GM18502 (cell line): ENCODE data around the gene PNCK.
"Not testable (repeated sequence)": the region's sequence is repeated elsewhere in the genome, so short reads cannot be mapped to it uniquely, and the experiment has no call there.

Experiments
- ATAC-seq: cut with Tn5 transposase; IDR thresholded peaks from one replicate; pipeline ENCODE4 v1.9.1; 2021; ENCODE audit warnings: mild to moderate bottlenecking; ENCODE audit not compliant: unreplicated experiment, poor library complexity

Gene PNCK

DNA sequence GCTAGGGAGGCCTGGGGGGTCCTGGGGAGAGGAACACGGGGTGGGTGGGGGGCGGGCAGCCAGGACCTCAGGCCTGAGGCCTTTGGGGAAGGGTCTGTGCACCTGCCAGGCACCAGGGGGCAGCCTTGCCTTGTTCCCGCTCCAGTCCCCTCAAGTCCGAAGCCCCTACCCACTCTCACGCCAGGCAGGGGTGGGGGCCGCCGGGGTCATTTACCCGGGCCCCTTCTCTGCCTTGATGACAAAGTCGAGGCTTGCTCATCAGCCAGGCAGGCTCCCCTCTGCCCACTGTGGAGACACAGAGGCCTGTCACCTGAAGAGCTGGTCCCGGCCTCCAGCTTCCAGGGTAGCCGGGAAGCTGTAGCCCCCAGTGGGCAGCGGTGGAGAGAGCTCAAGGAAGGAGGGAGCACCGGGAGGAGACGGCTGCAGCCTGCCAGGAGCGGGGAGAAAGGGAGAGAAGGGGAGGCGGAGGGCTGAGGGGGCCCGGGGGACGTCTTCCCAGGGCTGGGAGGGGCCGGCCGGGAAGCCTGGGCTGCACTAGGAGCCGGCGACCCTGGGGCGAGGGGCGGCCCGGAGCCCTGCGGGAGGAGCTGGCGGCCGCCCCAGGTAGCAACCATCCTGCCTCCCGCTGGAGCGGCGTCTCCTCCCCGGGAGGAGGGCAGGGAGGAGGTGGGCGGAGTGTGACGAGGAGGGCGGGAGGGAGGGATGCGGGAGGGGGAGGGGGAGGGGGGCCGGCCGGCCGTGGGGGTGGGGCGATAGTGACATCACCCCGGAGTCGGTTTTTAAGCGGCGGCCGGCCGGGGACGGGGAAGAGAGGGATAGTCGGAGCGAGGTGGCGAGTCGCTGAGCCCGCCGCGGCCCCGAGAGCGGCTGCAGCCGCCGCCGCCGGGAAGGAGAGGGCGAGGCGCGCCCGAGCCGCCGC, 13.8 kb upstream of the PNCK start, which contains the start of gene SLC6A8:
Gene SLC6A8, plus strand, starts transcription at position 806 of the 919 bp plus-strand sequence. CDS start 649 bp downstream, outside the sequence.
- no peak for ATAC-seq

- no peak for ATAC-seq
These were observed 13.1 kb upstream of the PNCK start for GRCh38 chrX:153686711-153687110.

DNA sequence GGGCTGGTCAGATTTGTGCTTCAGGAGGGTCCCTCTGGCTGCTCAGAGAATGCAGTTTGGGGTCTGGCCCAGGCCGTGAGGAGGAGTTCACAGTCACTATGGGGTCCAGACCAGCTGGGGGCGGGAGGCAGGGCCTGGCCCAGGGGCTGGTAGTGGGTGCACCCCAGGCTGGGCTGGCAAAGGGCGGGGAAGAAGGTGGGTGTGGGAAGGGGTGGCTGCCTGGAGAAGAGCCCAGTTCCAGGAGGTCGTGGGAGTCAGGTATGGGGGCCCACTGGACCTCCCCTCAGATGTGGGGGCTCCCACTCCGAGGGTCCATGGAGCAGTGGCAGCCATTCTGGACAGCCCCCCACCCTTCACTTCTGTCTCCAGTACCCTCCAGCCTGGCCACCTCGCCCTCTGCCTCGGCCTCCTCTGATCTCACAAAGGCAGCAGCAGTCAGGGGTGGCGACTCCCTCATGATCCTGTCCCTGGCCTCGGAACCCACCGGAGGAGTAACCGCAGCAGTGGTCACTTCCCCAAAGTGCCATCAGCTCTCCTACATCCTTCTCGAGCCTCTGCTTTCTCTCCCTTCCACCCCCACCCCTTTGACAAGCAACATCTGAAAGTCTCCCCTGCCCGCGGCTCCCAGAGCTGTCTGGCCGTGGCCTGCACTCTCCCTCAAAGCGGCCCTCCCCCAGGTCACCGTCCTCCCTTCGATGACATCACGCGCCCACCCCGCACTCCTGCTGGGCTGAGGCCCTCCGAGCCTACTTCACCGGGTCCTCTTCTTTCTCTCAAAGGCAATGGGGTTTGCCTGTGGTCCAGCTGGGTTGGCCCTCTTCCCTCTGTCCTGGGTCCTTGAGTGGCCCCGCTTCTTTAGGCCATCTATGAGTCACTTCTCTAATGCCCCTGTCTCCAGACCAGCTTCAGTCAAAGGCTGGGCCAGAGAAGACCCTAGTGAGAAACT, 12.4 kb upstream of the PNCK start:
- ATAC-seq, result no peak

- no peak for ATAC-seq
These were observed 11.5 kb upstream of the PNCK start for GRCh38 chrX:153685156-153685536.

- ATAC-seq, result no peak
These were observed 11.0 kb upstream of the PNCK start for GRCh38 chrX:153684467-153685155.

- ATAC-seq, result not testable (repeated sequence)
These were observed 9.9 kb upstream of the PNCK start for GRCh38 chrX:153683486-153683885.

DNA sequence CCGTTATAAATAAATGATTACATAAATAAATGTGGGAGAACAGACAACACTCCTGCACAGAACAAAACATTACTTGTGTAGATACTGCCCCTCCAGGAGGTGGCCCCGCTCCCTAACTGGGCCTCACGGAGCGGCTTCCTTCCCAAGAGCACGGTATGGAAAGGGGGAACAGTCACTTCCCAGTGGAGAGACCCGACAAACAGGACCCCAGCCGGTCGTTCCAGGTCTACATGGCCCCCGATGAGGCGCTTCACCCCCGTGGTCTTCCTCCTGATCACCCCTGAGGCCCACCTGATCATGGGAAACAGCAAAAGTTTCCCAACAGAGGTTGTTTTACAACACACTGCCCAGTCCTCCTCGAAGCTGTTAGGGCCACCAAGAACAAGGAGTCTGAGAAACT, 7.6 kb upstream of the PNCK start:
- ATAC-seq, result no peak

GRCh38 chrX:153674219-153674851, 722 bp upstream of the PNCK start:
- no peak for ATAC-seq

DNA sequence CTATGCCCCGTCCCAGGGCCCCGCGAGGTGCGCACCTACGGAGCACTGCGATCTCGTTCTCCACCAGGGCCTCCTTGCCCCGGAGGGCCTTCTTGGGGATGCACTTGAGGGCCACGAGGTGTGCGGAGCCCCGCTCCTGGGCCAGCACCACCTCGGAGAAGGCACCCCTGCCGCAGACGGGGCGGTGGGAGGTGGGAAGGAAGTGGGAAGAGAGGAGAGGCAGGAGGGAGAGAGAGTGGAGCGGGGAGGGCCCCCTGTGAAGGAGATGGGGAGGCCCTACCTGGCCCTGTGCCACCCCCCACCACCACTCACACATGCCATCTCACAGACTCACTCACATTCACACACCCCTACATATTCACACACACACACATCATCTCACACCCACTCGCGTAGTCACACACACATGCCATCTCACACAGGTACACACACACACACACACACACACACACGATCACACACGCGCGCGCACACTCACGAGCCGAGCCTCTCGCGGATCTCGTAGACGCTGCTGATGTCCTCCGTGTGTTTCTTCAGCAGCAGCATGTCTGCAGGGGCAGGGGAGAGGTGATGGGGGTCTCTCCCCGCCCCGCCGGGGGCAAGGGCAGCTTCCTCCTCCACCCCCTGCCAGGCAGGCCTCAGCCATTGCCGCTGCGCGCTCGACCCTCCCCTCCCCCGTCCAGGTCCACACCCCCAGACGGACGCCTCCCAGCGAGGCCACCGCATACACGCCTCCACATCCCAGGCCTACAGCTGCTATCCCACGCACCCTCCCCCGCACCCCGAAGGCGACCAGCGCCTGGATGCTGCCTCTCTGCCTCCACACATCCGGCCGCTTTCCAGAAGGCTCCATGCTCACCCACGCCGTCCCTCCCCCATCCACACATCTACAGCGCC, 834 bp downstream of the PNCK start:
- ATAC-seq, result no peak

GRCh38 chrX:153671589-153672530, 1.8 kb downstream of the PNCK start:
- ATAC-seq, result no peak

GRCh38 chrX:153670748-153671588, 2.6 kb downstream of the PNCK start:
- ATAC-seq, result no peak

GRCh38 chrX:153669901-153670731, 3.5 kb downstream of the PNCK start:
- no peak for ATAC-seq

DNA sequence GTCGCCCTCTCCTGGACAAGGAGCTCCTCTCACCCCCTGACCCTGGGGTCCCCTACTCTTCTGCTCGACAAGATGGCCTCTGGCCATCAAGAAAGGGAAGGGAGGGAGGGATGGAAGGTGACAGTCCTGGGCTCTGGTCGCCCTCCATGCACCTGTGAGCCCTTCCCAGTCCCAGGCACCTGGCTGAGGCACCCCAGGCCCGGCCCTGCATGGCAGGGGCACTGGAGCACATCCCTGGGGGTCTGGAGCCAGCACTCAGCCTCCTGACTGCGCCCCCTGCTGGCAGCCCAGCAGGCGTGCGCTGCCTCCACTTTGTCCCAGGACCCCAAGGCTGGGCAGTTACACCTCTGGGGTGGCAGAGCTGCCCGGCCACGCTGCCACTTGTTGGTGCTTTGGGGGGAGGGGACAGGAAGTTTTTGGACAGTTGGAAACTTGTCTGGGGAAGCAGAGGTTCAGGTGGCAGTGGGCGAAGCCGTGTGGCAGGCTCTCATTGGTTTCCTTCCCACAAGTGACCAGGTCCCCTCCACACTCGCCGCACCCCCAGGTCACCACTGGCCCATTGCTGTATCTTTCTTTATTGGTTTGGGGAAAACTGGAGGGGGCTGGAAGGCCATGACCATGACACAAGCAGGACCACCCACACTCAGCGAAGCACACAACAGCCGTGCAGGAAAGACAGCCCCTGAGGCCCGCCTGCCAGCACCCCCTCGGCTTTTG, 4.3 kb downstream of the PNCK start:
- ATAC-seq, result no peak

DNA sequence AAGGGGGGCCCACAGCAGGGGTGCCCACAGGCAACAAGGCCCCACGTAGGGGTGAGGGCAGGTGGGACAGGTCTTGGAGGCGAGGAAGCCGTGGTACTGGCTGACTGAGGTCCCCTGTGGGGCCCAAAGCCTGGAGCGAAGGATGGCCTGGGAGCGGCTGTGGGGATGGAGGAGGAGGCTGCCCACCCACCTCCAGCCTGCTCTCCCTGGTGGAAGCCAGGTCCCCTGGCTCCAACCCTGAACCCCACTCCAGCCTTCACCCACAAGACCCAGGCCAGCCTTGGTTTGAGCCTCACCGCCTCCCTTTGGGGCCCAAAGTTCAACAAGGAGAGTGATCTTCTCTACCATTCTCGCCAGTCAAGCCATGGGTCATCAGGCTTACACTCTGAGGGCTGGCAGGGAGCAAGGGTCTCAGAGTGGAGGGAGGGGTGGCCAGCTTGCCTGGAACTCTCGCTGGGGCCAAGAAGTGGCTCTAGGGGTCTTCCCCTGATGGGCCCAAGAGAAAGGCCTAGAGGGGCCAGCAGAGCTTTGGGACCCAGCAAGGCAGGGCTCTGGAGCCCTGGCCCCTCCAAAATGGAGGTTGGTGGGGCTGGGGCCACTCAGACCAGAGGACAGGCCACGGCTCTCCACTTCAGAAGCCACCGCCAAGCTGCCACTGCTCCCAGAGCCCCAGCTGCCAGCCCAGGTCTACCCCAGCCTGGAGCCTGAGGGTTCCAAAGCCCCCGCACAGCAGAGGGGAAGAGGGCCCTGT, 5.0 kb downstream of the PNCK start:
- ATAC-seq, result no peak

DNA sequence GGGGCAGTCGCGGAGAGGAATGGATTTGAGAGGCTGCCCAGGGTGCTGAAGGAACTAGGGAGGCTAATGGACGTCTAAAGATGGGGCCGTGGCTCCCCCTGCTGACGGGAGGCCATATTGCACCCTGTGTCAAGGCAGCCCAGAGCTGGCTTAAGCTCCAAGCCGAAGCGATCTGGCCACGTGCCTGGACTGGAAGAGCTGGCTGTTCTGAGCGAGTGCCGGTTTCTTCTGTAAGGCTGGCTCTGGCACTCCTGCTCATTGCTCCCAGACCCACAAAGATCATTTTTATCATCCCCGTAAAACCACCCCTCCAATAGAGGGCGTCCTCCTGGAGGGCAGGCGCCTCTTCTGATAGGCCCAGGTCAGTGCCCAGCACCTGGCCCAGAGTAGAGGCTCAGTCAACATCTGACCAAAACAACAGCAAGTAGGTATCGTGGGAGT, 5.6 kb downstream of the PNCK start:
- ATAC-seq, result no peak
